ENCODE measurements around the gene SEMA5B.

DNA sequence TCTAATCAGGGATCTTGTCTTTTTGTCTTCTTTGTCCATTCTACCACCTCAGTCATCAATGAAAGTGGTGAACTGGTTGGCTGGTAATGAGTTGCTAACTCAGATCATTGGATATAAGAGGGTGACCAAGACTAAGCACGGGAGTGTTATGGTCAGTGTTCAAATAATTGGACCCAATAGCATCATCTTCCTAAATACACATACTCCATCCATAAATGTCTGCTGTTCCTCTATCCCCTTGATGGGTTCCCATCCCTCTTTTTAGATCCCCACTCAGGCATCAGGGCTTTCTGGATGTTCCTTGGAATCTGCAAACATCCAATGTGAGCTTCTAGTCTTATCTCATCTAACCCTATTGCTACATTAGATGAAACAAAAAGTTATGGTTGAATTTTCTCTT lies 3.5 kb downstream of the SEMA5B start:
- TF ChIP-seq, protein P1, sequence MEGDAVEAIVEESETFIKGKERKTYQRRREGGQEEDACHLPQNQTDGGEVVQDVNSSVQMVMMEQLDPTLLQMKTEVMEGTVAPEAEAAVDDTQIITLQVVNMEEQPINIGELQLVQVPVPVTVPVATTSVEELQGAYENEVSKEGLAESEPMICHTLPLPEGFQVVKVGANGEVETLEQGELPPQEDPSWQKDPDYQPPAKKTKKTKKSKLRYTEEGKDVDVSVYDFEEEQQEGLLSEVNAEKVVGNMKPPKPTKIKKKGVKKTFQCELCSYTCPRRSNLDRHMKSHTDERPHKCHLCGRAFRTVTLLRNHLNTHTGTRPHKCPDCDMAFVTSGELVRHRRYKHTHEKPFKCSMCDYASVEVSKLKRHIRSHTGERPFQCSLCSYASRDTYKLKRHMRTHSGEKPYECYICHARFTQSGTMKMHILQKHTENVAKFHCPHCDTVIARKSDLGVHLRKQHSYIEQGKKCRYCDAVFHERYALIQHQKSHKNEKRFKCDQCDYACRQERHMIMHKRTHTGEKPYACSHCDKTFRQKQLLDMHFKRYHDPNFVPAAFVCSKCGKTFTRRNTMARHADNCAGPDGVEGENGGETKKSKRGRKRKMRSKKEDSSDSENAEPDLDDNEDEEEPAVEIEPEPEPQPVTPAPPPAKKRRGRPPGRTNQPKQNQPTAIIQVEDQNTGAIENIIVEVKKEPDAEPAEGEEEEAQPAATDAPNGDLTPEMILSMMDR (IDR thresholded peaks at IDR 0.05), result no peak
- no peak for TF ChIP-seq POLR2A (IDR thresholded peaks at IDR 0.05)
